Measurements from ENCODE around the gene PPP2R5A. TPM values are rescaled to one million over a fixed set of nuclear protein-coding genes. Genes with fewer than 3 reads are reported as not detected.

The PPP2R5A gene
- polyA plus RNA-seq, 1 of the 3 experiments (the other 2 are of a cell fraction): 5.4 TPM

DNA sequence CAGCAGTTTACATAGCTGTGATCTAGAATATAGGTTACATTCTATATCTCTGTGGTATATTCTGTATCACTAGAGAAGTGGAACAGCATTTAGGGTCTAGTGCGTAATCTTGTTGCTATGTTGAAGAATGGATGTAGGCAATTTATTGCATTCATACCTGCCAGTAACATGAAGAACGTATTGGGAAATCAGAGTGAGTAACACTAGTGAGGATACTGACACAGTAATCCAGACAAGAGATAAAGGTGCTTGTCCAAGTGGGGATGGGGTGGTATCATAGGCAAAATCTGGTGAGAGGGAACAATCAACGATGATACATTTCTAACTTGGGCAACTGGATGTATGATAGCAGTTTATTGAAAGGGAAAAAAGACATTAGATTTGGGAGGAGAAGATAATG is 9.8 kb downstream of the PPP2R5A start (continued):
- TF ChIP-seq CHD2 (IDR thresholded peaks at IDR 0.05; ENCODE audit: low read length, partially characterized antibody): no peak

DNA sequence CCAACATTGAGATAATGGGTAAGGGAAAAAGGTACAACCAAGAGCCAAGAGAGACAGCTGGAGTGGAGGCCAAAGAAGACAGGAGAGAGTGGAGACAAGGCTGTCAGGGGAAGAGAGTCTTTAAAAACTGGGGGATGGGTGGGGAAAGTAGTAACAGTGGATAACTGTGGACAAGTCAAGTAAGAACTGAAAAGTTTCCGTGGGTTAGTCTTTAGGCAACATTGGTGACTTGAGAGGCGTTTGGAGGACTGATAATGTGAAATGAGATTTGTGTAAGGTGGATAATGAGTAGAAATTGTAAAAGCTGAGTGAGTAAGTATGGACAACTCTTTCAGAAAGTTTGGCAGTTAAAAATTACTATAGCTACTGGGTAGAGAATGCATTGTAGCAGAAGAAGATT is 10.4 kb downstream of the PPP2R5A start:
- CTCF ChIA-PET: interaction anchor here (1.6 to 7.9 kb wide), 2 partner anchors 160 to 224 kb away, joined by 8 to 103 read pairs; no protein-coding TSS in a partner anchor
- TF ChIP-seq FOSL2 (IDR thresholded peaks at IDR 0.05; ENCODE audit: borderline replicate concordance, low read depth) (no peak), EZH2phosphoT487 (IDR thresholded peaks at IDR 0.05; ENCODE audit: borderline replicate concordance, low read depth) (no peak), RAD21 (IDR thresholded peaks at IDR 0.05; ENCODE audit: low read length) (no peak), TCF12 (IDR thresholded peaks at IDR 0.05) (no peak), NRF1 (IDR thresholded peaks at IDR 0.05; ENCODE audit: low read depth, low read length) (no peak), POLR2AphosphoS5 (IDR thresholded peaks at IDR 0.05; ENCODE audit: low read depth, low read length) (no peak), TAF1 (IDR thresholded peaks at IDR 0.05; ENCODE audit: borderline replicate concordance, low read depth, low read length) (no peak), GABPA (IDR thresholded peaks at IDR 0.05; ENCODE audit: low read depth) (no peak), CHD2 (IDR thresholded peaks at IDR 0.05; ENCODE audit: low read length, partially characterized antibody) (no peak), RXRA (IDR thresholded peaks at IDR 0.05; ENCODE audit: borderline replicate concordance, low read depth) (no peak), GATA2 (CRISPR knock-in tag; IDR thresholded peaks at IDR 0.05) (no peak), ELF1 (IDR thresholded peaks at IDR 0.05) (no peak), EP300 (IDR thresholded peaks at IDR 0.05; ENCODE audit: borderline replicate concordance in 1 of 2, low read depth in 1 of 2, low read length in 1 of 2) (no peak), SIN3A (IDR thresholded peaks at IDR 0.05; ENCODE audit: borderline replicate concordance, low read depth, low read length) (no peak), FOXJ3 (CRISPR knock-in tag; IDR thresholded peaks at IDR 0.05) (no peak), NFIC (IDR thresholded peaks at IDR 0.05; ENCODE audit: borderline replicate concordance) (no peak)
- TF ChIP-seq, protein P1, sequence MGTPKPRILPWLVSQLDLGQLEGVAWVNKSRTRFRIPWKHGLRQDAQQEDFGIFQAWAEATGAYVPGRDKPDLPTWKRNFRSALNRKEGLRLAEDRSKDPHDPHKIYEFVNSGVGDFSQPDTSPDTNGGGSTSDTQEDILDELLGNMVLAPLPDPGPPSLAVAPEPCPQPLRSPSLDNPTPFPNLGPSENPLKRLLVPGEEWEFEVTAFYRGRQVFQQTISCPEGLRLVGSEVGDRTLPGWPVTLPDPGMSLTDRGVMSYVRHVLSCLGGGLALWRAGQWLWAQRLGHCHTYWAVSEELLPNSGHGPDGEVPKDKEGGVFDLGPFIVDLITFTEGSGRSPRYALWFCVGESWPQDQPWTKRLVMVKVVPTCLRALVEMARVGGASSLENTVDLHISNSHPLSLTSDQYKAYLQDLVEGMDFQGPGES (IDR thresholded peaks at IDR 0.05; ENCODE audit: low read depth, low read length): no peak
- TF ChIP-seq, protein P2, sequence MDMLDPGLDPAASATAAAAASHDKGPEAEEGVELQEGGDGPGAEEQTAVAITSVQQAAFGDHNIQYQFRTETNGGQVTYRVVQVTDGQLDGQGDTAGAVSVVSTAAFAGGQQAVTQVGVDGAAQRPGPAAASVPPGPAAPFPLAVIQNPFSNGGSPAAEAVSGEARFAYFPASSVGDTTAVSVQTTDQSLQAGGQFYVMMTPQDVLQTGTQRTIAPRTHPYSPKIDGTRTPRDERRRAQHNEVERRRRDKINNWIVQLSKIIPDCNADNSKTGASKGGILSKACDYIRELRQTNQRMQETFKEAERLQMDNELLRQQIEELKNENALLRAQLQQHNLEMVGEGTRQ (IDR thresholded peaks at IDR 0.05; ENCODE audit: borderline replicate concordance, low read depth, low read length): no peak
- TF ChIP-seq, protein P3, sequence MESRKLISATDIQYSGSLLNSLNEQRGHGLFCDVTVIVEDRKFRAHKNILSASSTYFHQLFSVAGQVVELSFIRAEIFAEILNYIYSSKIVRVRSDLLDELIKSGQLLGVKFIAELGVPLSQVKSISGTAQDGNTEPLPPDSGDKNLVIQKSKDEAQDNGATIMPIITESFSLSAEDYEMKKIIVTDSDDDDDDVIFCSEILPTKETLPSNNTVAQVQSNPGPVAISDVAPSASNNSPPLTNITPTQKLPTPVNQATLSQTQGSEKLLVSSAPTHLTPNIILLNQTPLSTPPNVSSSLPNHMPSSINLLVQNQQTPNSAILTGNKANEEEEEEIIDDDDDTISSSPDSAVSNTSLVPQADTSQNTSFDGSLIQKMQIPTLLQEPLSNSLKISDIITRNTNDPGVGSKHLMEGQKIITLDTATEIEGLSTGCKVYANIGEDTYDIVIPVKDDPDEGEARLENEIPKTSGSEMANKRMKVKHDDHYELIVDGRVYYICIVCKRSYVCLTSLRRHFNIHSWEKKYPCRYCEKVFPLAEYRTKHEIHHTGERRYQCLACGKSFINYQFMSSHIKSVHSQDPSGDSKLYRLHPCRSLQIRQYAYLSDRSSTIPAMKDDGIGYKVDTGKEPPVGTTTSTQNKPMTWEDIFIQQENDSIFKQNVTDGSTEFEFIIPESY (IDR thresholded peaks at IDR 0.05; ENCODE audit: borderline replicate concordance, low read depth): no peak
- TF ChIP-seq, protein P4, sequence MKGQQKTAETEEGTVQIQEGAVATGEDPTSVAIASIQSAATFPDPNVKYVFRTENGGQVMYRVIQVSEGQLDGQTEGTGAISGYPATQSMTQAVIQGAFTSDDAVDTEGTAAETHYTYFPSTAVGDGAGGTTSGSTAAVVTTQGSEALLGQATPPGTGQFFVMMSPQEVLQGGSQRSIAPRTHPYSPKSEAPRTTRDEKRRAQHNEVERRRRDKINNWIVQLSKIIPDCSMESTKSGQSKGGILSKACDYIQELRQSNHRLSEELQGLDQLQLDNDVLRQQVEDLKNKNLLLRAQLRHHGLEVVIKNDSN (IDR thresholded peaks at IDR 0.05; ENCODE audit: borderline replicate concordance, low read depth): no peak

More for the DNA sequence above, 10.4 kb downstream of the PPP2R5A start:
- no peak for DNase-seq
- H3K27me3 ChIP-seq (ENCODE audit: insufficient read depth): no peaks in the 10 kb centered on the region
- no peaks in the 10 kb centered on the region for H3K36me3 ChIP-seq (replicated peaks in 1 of 2; ENCODE audit: control insufficient read depth in 1 of 2, insufficient read depth in 2 of 2, low read length in 1 of 2)
- no peak overlapping the region for H3K9ac ChIP-seq
- H3K9me3 ChIP-seq: no peaks in the 10 kb centered on the region
- no peaks in the 10 kb centered on the region for H3K9me2 ChIP-seq
- no peak overlapping the region for H3K4me3 ChIP-seq (ENCODE audit: low read depth in 2 of 2, low read length in 1 of 2)
- WGBS (ENCODE audit: low lambda C conversion rate): 89% methylated on average over 2 of the region's 2 CpGs
- 0 out of 2 replicates have a peak, but pooled peaks cover 13% of the 10 kb centered on the region for H4K20me1 ChIP-seq (ENCODE audit: insufficient read depth)
- H3K4me1 ChIP-seq (ENCODE audit: control insufficient read depth in 1 of 2, insufficient read depth in 2 of 2, low read depth in 1 of 2, low read length in 1 of 2): peaks cover 0 to 9% of the 10 kb centered on the region in 2 experiments; a peak in 3 of 4 replicates
- H2AFZ ChIP-seq (ENCODE audit: low read depth): no peak overlapping the region
- no peak overlapping the region for H3K27ac ChIP-seq (ENCODE audit: low read depth in 2 of 2, low read length in 1 of 2)
- H3K79me2 ChIP-seq (ENCODE audit: insufficient read depth): peaks cover 39% of the 10 kb centered on the region
- peaks cover 8% of the 10 kb centered on the region for H3F3A ChIP-seq (replicated peaks; ENCODE audit: insufficient read depth)
- POLR2A ChIA-PET: no interaction called here
- no peak overlapping the region for H3K4me2 ChIP-seq
